ENCODE measurements around the gene RAB34. TPM values are rescaled to one million over a fixed set of nuclear protein-coding genes. Genes with fewer than 3 reads are reported as not detected.
"Not testable (repeated sequence)": the region's sequence is repeated elsewhere in the genome, so short reads cannot be mapped to it uniquely, and the experiment has no call there.

Gene RAB34
- total RNA-seq, 1 donor from 2014 or later = 41.7 TPM

- peak; percentile 68 for DNase-seq (ENCODE audit: low read depth, low spot score)
Observed at GRCh38 chr17:28728364-28729200, 10.9 kb upstream of the RAB34 start, which contains the start of gene NEK8. TSS of gene NEK8 (plus strand) at chr17:28728788. CDS start at chr17:28728814, 26 bp downstream.

DNA sequence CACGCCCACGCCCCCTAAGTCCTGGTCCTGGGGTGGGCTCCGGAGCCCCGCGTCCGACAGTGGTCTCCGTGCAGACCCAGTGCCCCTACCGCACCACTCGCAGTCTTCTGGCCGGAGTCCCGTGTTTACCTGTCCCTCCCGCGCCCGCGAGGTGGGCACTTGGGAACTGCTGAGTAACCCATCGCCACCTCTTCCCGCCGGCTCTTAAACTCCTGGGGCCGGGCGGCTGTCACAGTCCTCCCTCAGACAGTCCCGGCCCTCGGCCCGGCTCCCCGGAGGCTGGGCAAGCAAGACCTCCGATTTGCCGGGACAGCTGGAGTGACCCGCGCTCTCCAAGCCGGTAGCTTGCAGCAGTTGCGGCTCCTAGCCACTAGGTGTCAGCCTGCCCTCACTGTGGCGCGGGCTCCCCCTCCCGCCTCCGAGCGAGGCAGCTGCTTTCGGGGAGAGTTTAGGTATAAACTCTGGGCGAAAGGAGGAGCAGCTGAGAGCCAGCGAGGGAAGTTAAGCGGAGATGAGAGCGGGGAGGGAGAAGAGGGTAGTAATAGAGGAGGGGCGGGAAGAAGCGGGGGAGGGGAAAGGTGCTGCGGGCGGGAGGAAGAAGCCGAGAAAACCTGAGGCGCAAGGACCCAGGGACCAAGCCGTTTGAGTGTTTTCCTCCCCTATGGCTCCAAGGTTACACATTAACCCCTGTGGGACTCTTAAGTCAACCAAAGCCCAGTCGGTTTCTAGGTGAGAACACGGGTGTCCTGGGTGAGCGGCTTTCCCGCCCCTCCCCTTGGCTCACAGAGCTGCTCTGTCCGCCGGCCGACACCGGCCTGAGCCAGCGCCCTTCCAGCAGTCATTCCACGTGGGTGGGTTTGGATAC, 9.2 kb upstream of the RAB34 start:
- no peak for DNase-seq (ENCODE audit: low read depth, low spot score)

- no peak for DNase-seq (ENCODE audit: low read depth, low spot score)
Observed at GRCh38 chr17:28726226-28726626, 8.6 kb upstream of the RAB34 start, which contains the start of gene TLCD1. TSS of gene TLCD1 (minus strand) at chr17:28726233. CDS start at chr17:28726097, 136 bp downstream.

DNA sequence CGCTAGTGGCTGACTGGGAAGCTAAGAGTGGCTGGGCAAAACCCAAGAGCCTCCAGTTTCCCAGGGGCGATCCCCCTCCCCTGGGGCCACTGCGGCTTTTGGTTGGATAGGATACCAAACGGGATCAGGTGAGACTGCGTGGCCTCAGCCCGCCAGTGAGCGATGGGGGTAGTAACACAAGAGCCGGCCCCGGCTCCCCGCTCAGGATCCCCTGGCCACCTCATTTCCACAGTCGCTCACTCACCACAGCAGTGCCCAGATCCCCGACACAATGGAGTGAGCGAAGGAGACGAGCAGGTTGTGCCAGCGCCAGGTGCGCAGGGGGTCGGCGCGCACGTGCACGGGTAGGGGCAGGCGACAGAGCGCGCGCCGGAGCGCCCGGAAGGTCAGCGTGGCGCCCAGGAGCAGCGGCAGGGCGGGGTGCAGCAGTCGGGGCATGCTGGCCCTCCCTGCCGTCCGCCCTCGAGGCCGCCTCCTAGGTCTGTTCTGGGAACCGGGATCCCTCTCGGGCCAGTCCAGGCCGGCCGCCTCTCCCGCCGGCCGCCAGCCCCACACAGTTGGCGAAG, 8.1 kb upstream of the RAB34 start:
- DNase-seq (ENCODE audit: low read depth, low spot score) = no peak

- no peak for DNase-seq (ENCODE audit: low read depth, low spot score)
Observed at GRCh38 chr17:28725166-28725659, 7.5 kb upstream of the RAB34 start.

- DNase-seq (ENCODE audit: low read depth, low spot score) = no peak
Observed at GRCh38 chr17:28724500-28725165, 7.0 kb upstream of the RAB34 start.

- DNase-seq (ENCODE audit: low read depth, low spot score) = not testable (repeated sequence)
Observed at GRCh38 chr17:28723836-28724499, 6.3 kb upstream of the RAB34 start.

GRCh38 chr17:28723159-28723835, 5.6 kb upstream of the RAB34 start:
- no peak for DNase-seq (ENCODE audit: low read depth, low spot score)

DNA sequence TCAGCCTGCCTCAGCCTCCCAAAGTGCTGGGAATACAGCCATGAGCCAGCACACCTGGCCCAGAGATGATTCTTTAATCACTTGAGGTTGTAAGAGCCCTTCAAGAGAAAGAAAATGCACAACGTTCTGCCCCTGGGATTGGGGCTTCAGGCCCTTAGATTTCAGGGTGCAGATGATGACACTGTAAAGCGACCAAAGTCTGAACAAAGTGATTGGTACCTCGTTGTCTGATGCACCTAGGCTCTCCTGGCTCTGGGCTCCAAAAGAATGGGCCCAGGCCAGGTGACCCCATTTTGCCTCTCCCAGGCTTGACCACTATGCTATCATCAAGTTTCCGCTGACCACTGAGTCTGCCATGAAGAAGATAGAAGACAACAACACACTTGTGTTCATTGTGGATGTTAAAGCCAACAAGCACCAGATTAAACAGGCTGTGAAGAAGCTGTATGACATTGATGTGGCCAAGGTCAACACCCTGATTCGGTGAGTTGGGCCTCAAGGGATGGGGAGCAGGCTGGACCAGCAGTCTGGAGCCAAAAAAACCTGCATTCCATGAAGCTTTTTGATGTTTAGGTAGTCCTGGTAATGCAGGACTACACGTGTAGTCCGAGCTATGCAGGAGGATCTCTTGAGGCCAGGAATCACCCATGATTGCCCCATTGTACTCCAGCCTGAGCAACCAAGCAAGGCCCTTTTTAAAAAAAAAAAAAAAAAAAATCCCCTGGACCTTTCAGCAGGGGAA, 4.9 kb upstream of the RAB34 start:
- no peak for DNase-seq (ENCODE audit: low read depth, low spot score)

- DNase-seq (ENCODE audit: low read depth, low spot score) = not testable (repeated sequence)
Observed at GRCh38 chr17:28720997-28721329, 3.3 kb upstream of the RAB34 start.

DNA sequence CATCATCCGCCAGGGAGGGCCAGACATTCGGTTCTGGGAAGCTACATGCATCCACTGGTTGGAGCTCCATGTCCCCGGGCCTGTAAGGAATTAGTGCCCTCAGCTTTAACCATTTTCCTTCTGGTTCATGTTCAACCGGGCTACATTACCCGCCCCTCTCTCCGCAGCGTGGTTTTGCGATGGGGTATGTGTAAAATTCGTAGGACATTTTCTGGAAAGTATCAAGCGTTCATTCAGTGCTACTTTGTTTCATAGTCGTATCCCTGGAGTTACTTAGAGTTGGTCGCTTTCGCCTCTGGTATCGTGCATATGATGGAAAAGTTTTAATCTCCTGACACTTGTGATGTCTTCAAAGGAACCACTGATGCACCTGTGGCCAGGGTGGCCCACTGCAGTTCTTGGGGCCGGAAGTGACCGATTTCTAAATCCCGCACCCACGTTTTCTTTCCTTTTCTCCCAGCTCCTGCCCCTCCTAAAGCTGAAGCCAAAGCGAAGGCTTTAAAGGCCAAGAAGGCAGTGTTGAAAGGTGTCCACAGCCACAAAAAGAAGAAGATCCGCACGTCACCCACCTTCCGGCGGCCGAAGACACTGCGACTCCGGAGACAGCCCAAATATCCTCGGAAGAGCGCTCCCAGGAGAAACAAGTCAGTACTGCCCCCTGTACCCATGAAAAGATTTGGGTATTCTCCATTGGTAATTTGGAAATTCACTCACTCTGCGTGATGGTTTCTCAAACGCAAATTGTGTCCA, 2.8 kb upstream of the RAB34 start:
- no peak for DNase-seq (ENCODE audit: low read depth, low spot score)

DNA sequence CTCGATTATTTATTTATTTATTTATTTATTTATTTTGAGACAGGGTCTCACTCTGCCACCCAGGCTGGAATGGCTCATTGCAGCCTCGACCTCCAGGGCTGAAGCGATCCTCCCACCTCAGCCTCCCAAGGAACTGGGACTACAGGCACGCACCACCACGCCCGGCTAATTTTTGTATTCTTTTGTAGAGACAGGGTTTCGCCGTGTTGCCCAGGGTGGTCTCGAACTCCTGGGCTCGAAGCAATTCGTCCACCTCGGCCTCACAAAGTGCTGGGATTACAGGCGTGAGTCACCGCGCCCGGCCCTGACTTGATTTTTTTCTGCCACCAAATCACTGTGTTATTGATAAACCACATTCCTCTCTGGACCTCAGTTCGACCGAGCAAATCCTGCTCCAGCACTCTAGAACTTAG, 1.4 kb upstream of the RAB34 start:
- no peak for DNase-seq (ENCODE audit: low read depth, low spot score)

GRCh38 chr17:28718333-28719020, 809 bp upstream of the RAB34 start:
- DNase-seq (ENCODE audit: low read depth, low spot score) = no peak

GRCh38 chr17:28716740-28717577, 709 bp downstream of the RAB34 start:
- no peak for DNase-seq (ENCODE audit: low read depth, low spot score)

DNA sequence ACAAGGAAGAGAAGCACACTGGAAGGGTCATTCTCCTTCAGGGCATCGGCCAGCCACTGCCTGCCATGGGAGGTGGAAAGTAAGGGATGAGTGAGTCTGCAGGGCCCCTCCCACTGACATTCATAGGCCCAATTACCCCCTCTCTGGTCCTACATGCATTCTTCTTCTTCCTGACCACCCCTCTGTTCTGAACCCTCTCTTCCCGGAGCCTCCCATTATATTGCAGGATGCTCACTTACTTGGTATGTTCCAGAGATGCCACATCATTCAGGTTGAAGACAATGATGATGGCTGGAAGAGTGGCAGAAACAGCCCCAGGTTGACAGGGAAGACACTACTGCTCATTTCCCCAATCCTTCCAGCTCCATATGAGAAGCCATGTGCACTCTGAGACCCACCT, 2.5 kb downstream of the RAB34 start:
- DNase-seq (ENCODE audit: low read depth, low spot score) = no peak

- no peak for DNase-seq (ENCODE audit: low read depth, low spot score)
Observed at GRCh38 chr17:28714281-28714680, 3.4 kb downstream of the RAB34 start.

Measured in pulmonary artery endothelial cell (primary cell).